ENCODE results near the gene YAE1. TPM values are rescaled to one million over a fixed set of nuclear protein-coding genes. Genes with fewer than 3 reads are reported as not detected.

The YAE1 gene
- total RNA-seq, 3 donors from 2014 or later = 14.4 to 34.7 (median 24.6) TPM

DNA sequence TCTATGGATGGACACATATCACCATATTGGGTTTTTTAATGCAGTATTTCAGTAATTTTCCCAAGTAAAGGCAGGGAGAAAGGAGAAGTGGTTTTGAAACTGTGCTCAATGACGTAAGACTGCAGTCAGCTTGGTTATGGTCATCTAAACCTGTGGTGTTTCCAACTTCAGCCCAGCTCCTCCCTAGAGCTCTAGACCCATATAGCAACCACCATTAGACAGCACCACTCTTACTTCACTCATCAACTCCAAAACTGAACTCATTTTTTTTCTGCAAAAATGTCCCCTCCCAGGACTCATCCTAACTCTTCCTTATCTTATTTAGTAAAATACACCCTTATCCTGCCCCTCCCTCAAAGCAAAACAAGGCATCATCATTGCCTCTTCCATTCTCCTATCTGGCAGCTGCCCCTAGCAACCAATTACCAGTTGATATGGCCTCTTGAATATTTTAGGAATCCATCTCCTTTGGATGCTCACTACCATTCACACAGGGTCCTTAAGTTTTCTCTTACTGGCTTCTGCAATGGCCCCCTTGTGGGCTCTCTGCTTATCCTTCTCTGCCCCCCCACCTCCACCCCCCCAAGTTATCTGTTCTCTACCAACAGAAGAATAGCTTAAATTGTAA is 55.7 kb downstream of the YAE1 start:
- Histone ChIP-seq H3K9me3 (no peaks in the 10 kb centered on the region), H3K27me3 (no peaks in the 10 kb centered on the region), H3K4me1 (peaks cover 0 to 18% of the 10 kb centered on the region in 2 donors), H3K27ac (peak overlapping the region in 1 of 2 donors; percentile 95), H3K36me3 (no peaks in the 10 kb centered on the region), H3K4me3 (no peak overlapping the region)
- TF ChIP-seq POLR2AphosphoS5 (IDR thresholded peaks at IDR 0.05) (no peak), CTCF (IDR thresholded peaks at IDR 0.05) (no peak), POLR2A (IDR thresholded peaks at IDR 0.05) (no peak)
- no peak for DNase-seq (ENCODE audit: low spot score in 2 of 2)
- intact Hi-C loops (cut with DNase I; ENCODE audit: low total_unique reads) = no loop called here

Other genes with a start within 250 kb of the YAE1 start
- gene RALA, start 57.2 kb downstream of the YAE1 start, total RNA-seq = 10 to 100 TPM; 16.7 to 25.0 (median 18.7) TPM

All from breast epithelium (tissue), 4 donors.